T-cell (primary cell): ENCODE data around the gene RAD51. TPM values are rescaled to one million over a fixed set of nuclear protein-coding genes. Genes with fewer than 3 reads are reported as not detected.

Source experiments
- ATAC-seq, 4 experiments: fragments of 200-7000 bp in 3 of 4; fragments of 150-1000 bp in 1 of 4; cut with Tn5 transposase; replicated peaks in 1 of 4; 1 replicate in 3 of 4; 2 replicates in 1 of 4; pipeline ENCODE4 v1.10.0; 2021; ENCODE audit warnings: moderate library complexity in 3 of 4, mild to moderate bottlenecking in 2 of 4, moderate number of reproducible peaks in 1 of 4
- CTCF ChIA-PET, 2 donors: fragments of 300-600 bp; sonication (Branson Sonifier 250); formaldehyde crosslinking; loops; one replicate each; lab custom pipeline; 2022; ENCODE audit warnings: antibody characterized with exemption in 2 of 2; lab: Charles Lee
- POLR2A ChIA-PET, 2 donors: fragments of 300-600 bp; sonication (Branson Sonifier 250); formaldehyde crosslinking; loops; one replicate each; lab custom pipeline; 2022; ENCODE audit warnings: antibody characterized with exemption in 2 of 2; lab: Charles Lee
- DNase-seq, 35 experiments: peaks; one replicate each; pipeline versions ENCODE4 v3.0.0 to v3.0.0-alpha.2; 2013 to 2023
- H3K27ac ChIP-seq: one replicate; pipeline ENCODE4 v1.5.1; 2013; ENCODE audit warnings: low read length
- H3K27me3 ChIP-seq, 2 experiments: replicated peaks in 1 of 2; 1 replicate in 1 of 2; 2 replicates in 1 of 2; pipeline versions ENCODE4 v1.6.1 to v1.7.0; 2013; ENCODE audit warnings: low read length in 1 of 2, mixed read lengths in 1 of 2; ENCODE audit not compliant: control insufficient read depth in 2 of 2, insufficient read depth in 2 of 2; ENCODE audit errors: extremely low read depth in 1 of 2
- H3K36me3 ChIP-seq, 2 donors: 1 replicate in 1 of 2; 2 replicates in 1 of 2; pipeline versions ENCODE4 v1.6.1 to v1.7.0; 2013; ENCODE audit warnings: low read length in 1 of 2; ENCODE audit not compliant: control insufficient read depth in 2 of 2, insufficient read depth in 1 of 2; ENCODE audit errors: extremely low read depth in 1 of 2
- H3K4me1 ChIP-seq, 2 experiments: 1 replicate in 1 of 2; 2 replicates in 1 of 2; pipeline versions ENCODE4 v1.6.1 to v1.7.0; 2013; ENCODE audit warnings: low read length in 2 of 2, mixed read lengths in 1 of 2; ENCODE audit not compliant: insufficient read depth in 2 of 2, control insufficient read depth in 1 of 2; ENCODE audit errors: extremely low read depth in 1 of 2
- H3K4me3 ChIP-seq, 2 donors: 1 replicate in 1 of 2; 2 replicates in 1 of 2; pipeline versions ENCODE4 v1.5.1 to v1.7.0; 2013; ENCODE audit warnings: mild to moderate bottlenecking in 2 of 2, low read length in 1 of 2, moderate library complexity in 1 of 2; ENCODE audit not compliant: control insufficient read depth in 1 of 2; ENCODE audit errors: extremely low read depth in 1 of 2
- H3K9me3 ChIP-seq: 2 replicates; pipeline ENCODE4 v1.7.0; 2013
- H3K27ac Mint-ChIP-seq, 2 donors: one replicate each; pipeline ENCODE4 v1.8.0; 2020 to 2021; ENCODE audit warnings: mild to moderate bottlenecking in 2 of 2, mixed read lengths in 2 of 2
- H3K27me3 Mint-ChIP-seq, 2 donors: one replicate each; pipeline ENCODE4 v1.8.0; 2021 to 2022; ENCODE audit warnings: mixed read lengths in 2 of 2
- H3K36me3 Mint-ChIP-seq: one replicate; pipeline ENCODE4 v1.8.0; 2021; ENCODE audit warnings: mixed read lengths
- H3K4me1 Mint-ChIP-seq, 3 donors: one replicate each; pipeline ENCODE4 v1.8.0; 2020 to 2022; ENCODE audit warnings: mixed read lengths in 3 of 3, mild to moderate bottlenecking in 1 of 3
- H3K4me3 Mint-ChIP-seq, 3 donors: one replicate each; pipeline ENCODE4 v1.8.0; 2020 to 2022; ENCODE audit warnings: mild to moderate bottlenecking in 3 of 3, mixed read lengths in 3 of 3, moderate library complexity in 3 of 3
- H3K9me3 Mint-ChIP-seq, 3 donors: one replicate each; pipeline ENCODE4 v1.8.0; 2020 to 2022; ENCODE audit warnings: mixed read lengths in 3 of 3
- WGBS: methylation state at CpG from one replicate; pipeline ENCODE4 v1.1.5; 2013; ENCODE audit warnings: missing lambda C conversion rate; ENCODE audit not compliant: insufficient coverage; 5-methylcytosine and 5-hydroxymethylcytosine counted together
- total RNA-seq, 35 experiments: library from RNA in 6 of 35; stranded (reverse) in 6 of 35; fragments of 120-200 nt in 1 of 35; gene quantifications; one replicate each; pipeline versions ENCODE4 v1.2.1 to v1.2.4 and lab custom pipeline; 2013 to 2026

The RAD51 gene
- total RNA-seq, 5 donors from 2014 or later (not counting 1 experiment from before 2014, with no cell fraction given), result 0.85 to 2.5 (median 1.2) TPM

- POLR2A ChIA-PET, result interaction anchor here in 1 of 2 donors (0.6 to 1.0 kb wide), 2 partner anchors 9 to 1211 kb away, joined by 3 read pairs; no protein-coding TSS in a partner anchor
- no peaks in the 10 kb centered on the region for H3K9me3 Mint-ChIP-seq
- H3K27ac Mint-ChIP-seq, result peak overlapping the region; percentile 91 to 97
- H3K36me3 Mint-ChIP-seq, result peaks cover 13% of the 10 kb centered on the region
- peak overlapping the region; percentile 69 for H3K27ac ChIP-seq
- DNase-seq, result no peak
- H3K27me3 Mint-ChIP-seq, result no peaks in the 10 kb centered on the region
- H3K4me1 ChIP-seq, result peaks cover 4 to 30% of the 10 kb centered on the region in 2 experiments
- WGBS, result 79% methylated on average over 9 of the region's 10 CpGs
- no peaks in the 10 kb centered on the region for H3K27me3 ChIP-seq
- CTCF ChIA-PET, result interaction anchor here in 1 of 2 donors (0.6 kb wide), 1 partner anchor 102 kb away, joined by 3 read pairs; no protein-coding TSS in a partner anchor
- H3K36me3 ChIP-seq, result peaks cover 0 to 25% of the 10 kb centered on the region in 2 donors
- H3K4me3 Mint-ChIP-seq, result peak overlapping the region; percentile 89 to 95 (median 90)
- H3K4me1 Mint-ChIP-seq, result peaks cover 26 to 35% (median 34%) of the 10 kb centered on the region in 3 donors
- no peaks in the 10 kb centered on the region for H3K9me3 ChIP-seq
- H3K4me3 ChIP-seq, result peak overlapping the region; percentile 83 to 94
- ATAC-seq, result no peak
These were observed 60.8 kb downstream of the RAD51 start for GRCh38 chr15:40755812-40756208.

- H3K36me3 Mint-ChIP-seq, result peaks cover 6% of the 10 kb centered on the region
- DNase-seq (no peak), ATAC-seq (no peak)
- Histone ChIP-seq H3K36me3 (peaks cover 0 to 14% of the 10 kb centered on the region in 2 donors), H3K4me1 (peaks cover 4 to 28% of the 10 kb centered on the region in 2 experiments), H3K4me3 (no peak overlapping the region), H3K27me3 (no peaks in the 10 kb centered on the region), H3K27ac (no peak overlapping the region), H3K9me3 (no peaks in the 10 kb centered on the region)
- H3K4me1 Mint-ChIP-seq, result peaks cover 26 to 32% (median 27%) of the 10 kb centered on the region in 3 donors
- no peaks in the 10 kb centered on the region for H3K27me3 Mint-ChIP-seq
- H3K27ac Mint-ChIP-seq, result no peak overlapping the region
- no peaks in the 10 kb centered on the region for H3K9me3 Mint-ChIP-seq
- H3K4me3 Mint-ChIP-seq, result peak overlapping the region in 2 of 3 donors; percentile 42 to 95
- WGBS, result 90% methylated on average over 2 of the region's 6 CpGs
- CTCF ChIA-PET, result interaction anchor here in 1 of 2 donors (0.6 kb wide), 1 partner anchor 167 kb away, joined by 4 read pairs; no protein-coding TSS in a partner anchor
- POLR2A ChIA-PET, result interaction anchor here in 1 of 2 donors (0.6 to 1.0 kb wide), 2 partner anchors 8 to 489 kb away, joined by 3 to 7 read pairs; no protein-coding TSS in a partner anchor
These were observed 62.0 kb downstream of the RAD51 start for GRCh38 chr15:40756938-40757337.

- Mint-ChIP-seq H3K36me3 (no peaks in the 10 kb centered on the region), H3K27ac (no peak overlapping the region), H3K27me3 (no peaks in the 10 kb centered on the region), H3K4me3 (no peak overlapping the region), H3K9me3 (no peaks in the 10 kb centered on the region), H3K4me1 (peaks cover 21 to 24% (median 22%) of the 10 kb centered on the region in 3 donors)
- CTCF ChIA-PET, result no interaction called here
- 87% methylated on average over 5 of the region's 5 CpGs for WGBS
- no peaks in the 10 kb centered on the region for H3K36me3 ChIP-seq
- ATAC-seq, result no peak
- POLR2A ChIA-PET, result interaction anchor here in 1 of 2 donors (0.6 kb wide), 1 partner anchor 10 kb away, joined by 3 read pairs; no protein-coding TSS in a partner anchor
- H3K27ac ChIP-seq, result no peak overlapping the region
- H3K4me3 ChIP-seq, result no peak overlapping the region
- H3K4me1 ChIP-seq, result peaks cover 5 to 31% of the 10 kb centered on the region in 2 experiments
- no peaks in the 10 kb centered on the region for H3K27me3 ChIP-seq
- H3K9me3 ChIP-seq, result no peaks in the 10 kb centered on the region
- no peak for DNase-seq
These were observed 65.0 kb downstream of the RAD51 start for GRCh38 chr15:40759961-40760360.

GRCh38 chr15:40762919-40763800 lies 68.2 kb downstream of the RAD51 start:
- ChIA-PET POLR2A (interaction anchor here in 1 of 2 donors (0.5 to 0.9 kb wide), 2 partner anchors 19 to 559 kb away, joined by 3 to 4 read pairs; no protein-coding TSS in a partner anchor), CTCF (no interaction called here)
- Mint-ChIP-seq H3K27ac (peak overlapping the region; percentile 93), H3K27me3 (no peaks in the 10 kb centered on the region), H3K36me3 (peaks cover 3% of the 10 kb centered on the region), H3K9me3 (no peaks in the 10 kb centered on the region), H3K4me1 (peaks cover 25 to 32% (median 29%) of the 10 kb centered on the region in 3 donors), H3K4me3 (peak overlapping the region; percentile 86 to 88 (median 87))
- peak in 3 of 4 experiments; percentile 9 to 18 (median 9) for ATAC-seq
- Histone ChIP-seq H3K4me3 (peak overlapping the region; percentile 81 to 97), H3K9me3 (no peaks in the 10 kb centered on the region), H3K4me1 (peaks cover 6 to 34% of the 10 kb centered on the region in 2 experiments), H3K27ac (peak overlapping the region; percentile 77), H3K27me3 (no peaks in the 10 kb centered on the region), H3K36me3 (peaks cover 0 to 2% of the 10 kb centered on the region in 2 donors)
- DNase-seq, result peak in 7 of 35 experiments; percentile 26 to 52 (median 31)
- WGBS, result 23% methylated on average over 43 of the region's 55 CpGs

- POLR2A ChIA-PET, result no interaction called here
- CTCF ChIA-PET, result no interaction called here
- Histone ChIP-seq H3K36me3 (peaks cover 0 to 2% of the 10 kb centered on the region in 2 donors), H3K27ac (peak within 1 kb of the TSS; percentile 77), H3K27me3 (no peaks in the 10 kb centered on the region), H3K4me1 (peaks cover 12 to 42% of the 10 kb centered on the region in 2 experiments), H3K9me3 (no peaks in the 10 kb centered on the region), H3K4me3 (peak within 1 kb of the TSS; percentile 81 to 97)
- no peaks in the 10 kb centered on the region for H3K9me3 Mint-ChIP-seq
- WGBS, result under 1% methylated on average over 70 of the region's 75 CpGs
- peak; percentile 68 to 76 (median 76) for ATAC-seq
- H3K27ac Mint-ChIP-seq, result peak within 1 kb of the TSS; percentile 93
- H3K36me3 Mint-ChIP-seq, result peaks cover 6% of the 10 kb centered on the region
- H3K4me3 Mint-ChIP-seq, result peak within 1 kb of the TSS; percentile 86 to 88 (median 87)
- DNase-seq, result peak in 31 of 35 experiments; percentile 16 to 78 (median 45)
- no peaks in the 10 kb centered on the region for H3K27me3 Mint-ChIP-seq
- peaks cover 33 to 41% (median 38%) of the 10 kb centered on the region in 3 donors for H3K4me1 Mint-ChIP-seq
These were observed 69.0 kb downstream of the RAD51 start, which contains the start of gene GCHFR for GRCh38 chr15:40763801-40764628. GCHFR (plus strand) TSS chr15:40764068; CDS start chr15:40764181, 113 bp downstream.
